GM19240 (cell line): ENCODE data around the gene CPXM1.
"Not testable (repeated sequence)": the region's sequence is repeated elsewhere in the genome, so short reads cannot be mapped to it uniquely, and the experiment has no call there.

Experiments
- DNase-seq: peaks from one replicate; pipeline ENCODE4 v3.0.0; 2011; ENCODE audit warnings: low spot score; ENCODE audit not compliant: insufficient read length

CPXM1 gene

GRCh38 chr20:2800521-2801285 is at the start of gene CPXM1:
CPXM1 (minus strand) TSS chr20:2800627; CDS start chr20:2800572, 55 bp downstream.
- no peak for DNase-seq

GRCh38 chr20:2849529-2849928 is 49.1 kb upstream of the CPXM1 start:
- DNase-seq: no peak

GRCh38 chr20:2847802-2848201 is 47.4 kb upstream of the CPXM1 start:
- no peak for DNase-seq

GRCh38 chr20:2846698-2847097 is 46.3 kb upstream of the CPXM1 start:
- DNase-seq: no peak

- no peak for DNase-seq
Measured at GRCh38 chr20:2845607-2846006, 45.2 kb upstream of the CPXM1 start.

- peak; percentile 45 for DNase-seq
Measured at GRCh38 chr20:2840967-2841531, 40.6 kb upstream of the CPXM1 start.

- DNase-seq: peak; percentile 98
Measured at GRCh38 chr20:2840138-2840966, 39.9 kb upstream of the CPXM1 start, which contains the start of the genes PCED1A and VPS16. PCED1A (minus strand) TSS chr20:2840655; CDS start chr20:2839912, 743 bp downstream. VPS16 (plus strand) TSS chr20:2840745; CDS start chr20:2840775, 30 bp downstream.

- no peak for DNase-seq
Measured at GRCh38 chr20:2839732-2840137, 39.3 kb upstream of the CPXM1 start.

GRCh38 chr20:2838847-2839671 is 38.6 kb upstream of the CPXM1 start:
- no peak for DNase-seq

- DNase-seq: no peak
Measured at GRCh38 chr20:2838170-2838797, 37.9 kb upstream of the CPXM1 start.

GRCh38 chr20:2837221-2837960 is 37.0 kb upstream of the CPXM1 start:
- DNase-seq: no peak

GRCh38 chr20:2836035-2836434 is 35.6 kb upstream of the CPXM1 start:
- DNase-seq: no peak

- no peak for DNase-seq
Measured at GRCh38 chr20:2835331-2835796, 34.9 kb upstream of the CPXM1 start.

GRCh38 chr20:2834401-2835110 is 34.1 kb upstream of the CPXM1 start:
- DNase-seq: no peak

- no peak for DNase-seq
Measured at GRCh38 chr20:2833761-2834160, 33.3 kb upstream of the CPXM1 start.

GRCh38 chr20:2831206-2831605 is 30.8 kb upstream of the CPXM1 start:
- DNase-seq: not testable (repeated sequence)

- DNase-seq: no peak
Measured at GRCh38 chr20:2829376-2829775, 28.9 kb upstream of the CPXM1 start.

GRCh38 chr20:2826655-2827054 is 26.2 kb upstream of the CPXM1 start:
- no peak for DNase-seq

GRCh38 chr20:2825761-2826160 is 25.3 kb upstream of the CPXM1 start:
- DNase-seq: no peak
